CD4-positive, alpha-beta T cell treated with Interleukin-6 at 100 ng/mL for 8 hours (primary cell): ENCODE data around the gene TSSK6.
"Not testable (repeated sequence)": the region's sequence is repeated elsewhere in the genome, so short reads cannot be mapped to it uniquely, and the experiment has no call there.

Source experiments
- DNase-seq: peaks from one replicate; pipeline ENCODE4 v3.0.0-alpha.2; 2020; ENCODE audit warnings: mixed read lengths, low spot score

The TSSK6 gene

DNA sequence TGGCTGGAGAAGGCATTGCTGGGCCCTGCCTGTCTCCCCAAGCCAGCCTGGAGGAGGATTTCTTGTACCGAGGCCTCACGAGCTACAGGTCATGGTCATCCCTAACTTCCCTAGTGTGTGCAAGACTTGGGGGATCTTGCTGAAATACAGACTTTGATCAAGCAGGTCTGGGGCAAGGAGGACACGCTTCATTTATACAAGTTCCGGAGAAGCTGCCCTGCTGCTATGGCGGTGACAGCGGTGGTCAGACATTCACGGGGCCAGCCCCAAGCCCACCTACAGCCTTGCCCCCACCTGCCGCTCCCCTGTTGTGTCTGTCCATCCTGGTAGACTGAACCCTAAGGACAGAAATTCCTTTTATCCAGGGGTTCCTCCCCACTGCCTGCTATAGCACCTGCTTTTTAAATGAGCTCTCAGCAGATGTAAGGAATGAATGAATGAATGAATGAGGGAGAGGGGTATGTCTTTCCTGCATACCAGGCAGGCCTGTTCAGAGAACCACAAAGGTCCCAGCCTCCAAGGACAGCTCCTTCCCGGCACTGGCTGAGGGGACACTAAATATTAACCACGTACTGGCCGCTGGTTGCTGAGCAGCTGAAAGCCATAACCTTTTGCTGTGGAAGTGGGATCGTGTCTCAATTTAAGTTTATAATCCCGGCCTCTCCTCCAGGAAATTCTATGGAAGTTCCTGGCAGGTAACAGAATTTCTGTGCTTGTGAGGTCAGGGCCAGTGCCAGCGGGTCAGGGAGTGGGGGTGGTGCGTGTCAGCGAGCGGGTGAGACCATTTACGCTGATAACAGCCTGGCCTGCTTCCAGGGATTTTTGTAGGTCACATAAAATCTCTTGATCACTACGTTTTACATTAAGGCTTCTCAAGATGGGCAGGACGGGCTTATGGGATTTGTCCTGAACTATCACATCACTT lies 27.1 kb downstream of the TSSK6 start:
- DNase-seq: no peak

DNA sequence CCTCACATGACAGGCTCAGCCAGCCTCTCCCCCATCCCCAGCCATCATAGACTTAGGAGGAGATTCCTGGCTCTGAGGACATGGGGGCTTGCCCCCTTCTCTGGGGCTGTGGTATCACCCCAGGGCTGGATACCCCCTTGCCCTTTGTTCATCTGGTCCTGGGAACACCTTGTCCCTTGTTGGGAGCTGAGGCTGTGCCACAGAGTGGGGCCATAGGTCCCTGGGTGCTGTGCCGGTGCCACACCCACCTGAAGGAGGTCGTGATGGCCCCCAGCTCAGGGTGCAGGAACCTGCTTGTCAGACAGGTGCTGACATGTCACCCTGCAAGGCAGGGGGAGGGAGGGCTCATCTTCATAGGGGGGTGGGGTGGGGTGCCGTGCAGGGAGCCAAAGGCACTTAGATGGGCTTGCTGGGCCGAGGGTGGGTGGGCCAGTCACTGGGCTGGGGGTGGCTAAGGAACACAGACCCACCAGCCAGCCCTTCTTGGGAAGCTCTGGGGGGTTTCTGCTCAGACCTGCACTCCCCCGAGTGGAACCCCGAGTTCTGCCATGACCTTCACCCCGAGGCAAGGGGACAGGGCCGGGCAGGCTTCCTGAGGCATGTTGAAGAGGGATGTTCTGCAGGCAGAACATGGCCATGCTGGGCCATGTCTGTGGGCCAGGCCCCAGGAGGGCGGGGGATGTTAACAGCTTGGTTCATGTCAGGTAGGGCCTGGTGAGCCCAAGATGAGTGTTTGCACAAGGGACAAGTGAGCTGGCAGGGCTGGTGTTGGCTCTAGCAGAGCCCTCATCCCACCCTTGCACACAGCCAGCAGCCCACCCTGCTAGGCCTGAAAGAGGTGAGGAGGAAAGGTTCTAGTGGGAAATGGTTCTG lies 28.0 kb downstream of the TSSK6 start:
- DNase-seq: no peak

DNA sequence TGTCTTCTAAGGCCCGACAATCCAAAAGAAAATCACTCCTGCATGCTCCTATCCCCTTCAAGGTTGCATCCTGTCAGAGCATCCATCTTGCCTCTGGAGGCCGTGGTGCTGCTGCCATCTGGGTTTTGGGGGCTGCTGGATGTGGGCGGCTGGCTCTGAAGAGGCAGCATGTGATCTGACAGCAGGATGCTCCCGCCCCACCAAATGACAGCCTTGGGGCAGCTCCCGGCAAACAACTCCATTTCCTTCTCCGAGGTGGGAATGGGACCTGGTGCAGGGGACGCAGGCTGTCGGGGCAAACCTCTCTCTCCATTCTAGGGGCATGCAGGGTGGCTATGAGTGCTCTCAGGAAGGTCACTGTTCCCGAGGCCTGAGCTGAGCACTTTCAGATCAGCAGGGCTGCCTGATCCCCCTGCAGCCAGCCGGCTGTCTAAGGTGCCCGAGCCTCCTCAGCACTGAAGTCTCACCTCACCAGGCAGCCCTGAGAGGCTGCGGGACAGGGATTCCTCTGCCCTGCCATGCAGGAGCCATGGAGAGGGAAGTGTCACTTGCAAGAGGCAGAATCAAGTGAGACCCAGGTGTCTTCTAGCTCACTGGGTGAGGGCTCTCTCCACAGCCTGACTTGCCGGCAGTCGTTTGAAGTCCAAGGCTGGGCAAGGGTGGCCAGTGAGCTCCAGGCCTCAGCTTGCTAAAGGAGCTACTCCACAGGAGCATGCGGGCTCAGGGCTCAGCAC lies 28.8 kb downstream of the TSSK6 start:
- DNase-seq: no peak

DNA sequence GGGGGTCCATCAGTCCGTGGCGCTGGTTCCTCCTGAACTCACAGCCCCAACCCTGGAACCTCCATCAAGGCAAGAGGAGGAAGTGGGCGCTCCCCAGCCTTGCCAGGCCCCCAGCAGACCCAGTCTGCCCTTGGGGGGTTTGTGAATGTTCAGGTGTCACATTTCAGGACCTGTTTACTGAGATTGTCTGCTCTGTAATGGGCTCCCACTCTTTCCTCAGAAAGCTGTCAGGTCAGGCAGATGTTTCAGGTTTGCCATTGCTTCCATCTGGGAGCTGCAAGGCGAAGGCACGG lies 29.4 kb downstream of the TSSK6 start:
- DNase-seq: no peak

DNA sequence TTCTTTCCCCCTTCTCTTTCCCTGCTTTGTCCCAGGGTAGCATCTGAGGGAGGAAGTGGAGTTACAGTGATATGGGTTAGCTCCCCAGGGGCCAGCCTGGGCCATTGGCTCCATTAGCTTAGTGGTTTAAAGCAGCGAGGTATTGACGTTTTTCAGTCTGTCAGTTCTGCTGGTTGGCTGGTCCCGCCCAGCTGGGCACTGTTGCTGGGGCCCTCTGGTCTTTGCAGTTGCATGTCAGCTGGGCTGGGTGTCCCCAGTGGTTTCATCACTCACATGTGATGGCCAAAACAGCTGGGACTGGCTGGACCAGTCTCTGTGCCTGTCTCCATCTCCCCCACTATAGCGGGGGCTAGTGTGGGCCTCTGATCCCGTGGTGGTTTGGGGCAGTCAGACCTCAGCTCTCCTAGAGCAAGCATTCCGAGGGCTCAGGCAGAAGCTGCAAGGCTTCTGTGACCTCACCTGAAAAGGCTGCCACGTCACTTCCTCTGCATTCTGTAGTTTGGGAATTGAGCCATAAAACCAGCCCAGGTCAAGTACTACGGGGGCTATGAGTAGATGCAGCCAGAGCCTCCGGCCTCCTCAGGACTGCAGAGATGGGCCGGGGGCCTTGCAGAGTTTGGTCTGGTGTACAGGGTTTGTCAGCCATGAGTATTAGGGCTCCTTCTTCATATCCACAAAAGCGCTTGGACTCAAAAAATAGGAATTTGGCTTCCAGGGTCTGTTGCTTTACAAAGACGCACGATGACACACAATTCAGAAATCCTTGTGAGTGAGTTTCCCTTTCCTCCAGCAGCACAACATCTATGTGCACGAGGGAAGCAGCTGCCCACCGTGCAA lies 30.0 kb downstream of the TSSK6 start:
- DNase-seq: no peak

DNA sequence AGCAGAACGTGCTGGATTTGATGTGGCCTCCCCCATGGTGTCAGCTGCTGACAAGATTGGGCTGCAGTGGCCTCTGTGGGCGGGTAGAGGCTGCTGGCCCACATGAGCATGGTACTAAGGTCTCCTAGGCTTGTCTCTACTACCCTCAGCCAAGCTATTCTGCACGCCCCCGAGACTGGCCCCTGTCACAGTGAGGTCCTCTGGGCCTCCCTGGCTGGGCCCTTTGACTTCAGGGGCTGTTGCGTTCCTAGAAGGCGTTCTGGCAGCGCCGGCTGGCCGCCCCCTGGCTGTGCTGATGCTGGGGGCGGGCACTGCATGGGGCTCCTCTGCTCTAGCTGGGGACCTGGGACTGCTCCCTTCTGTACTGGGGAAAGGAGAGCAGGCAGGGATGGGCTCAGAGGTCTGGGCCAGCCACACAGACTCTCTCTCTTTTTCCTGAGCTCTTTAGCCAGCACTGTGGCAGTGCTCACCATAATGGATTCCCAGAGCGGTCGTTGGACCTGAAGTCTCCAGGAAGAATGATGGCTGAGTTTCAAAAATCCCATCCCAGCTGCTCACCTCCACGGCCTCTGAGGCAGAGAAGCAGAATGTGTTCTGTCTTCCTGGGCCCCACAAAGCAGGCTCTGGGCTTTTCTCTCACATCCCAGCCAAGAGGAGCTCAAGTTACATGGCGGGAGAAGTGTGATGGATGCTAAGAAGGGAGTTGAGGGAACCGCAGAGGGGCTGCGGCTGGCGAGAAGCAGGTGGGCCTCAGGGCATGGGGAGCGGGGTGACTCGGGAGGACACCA lies 32.3 kb downstream of the TSSK6 start:
- DNase-seq: no peak

DNA sequence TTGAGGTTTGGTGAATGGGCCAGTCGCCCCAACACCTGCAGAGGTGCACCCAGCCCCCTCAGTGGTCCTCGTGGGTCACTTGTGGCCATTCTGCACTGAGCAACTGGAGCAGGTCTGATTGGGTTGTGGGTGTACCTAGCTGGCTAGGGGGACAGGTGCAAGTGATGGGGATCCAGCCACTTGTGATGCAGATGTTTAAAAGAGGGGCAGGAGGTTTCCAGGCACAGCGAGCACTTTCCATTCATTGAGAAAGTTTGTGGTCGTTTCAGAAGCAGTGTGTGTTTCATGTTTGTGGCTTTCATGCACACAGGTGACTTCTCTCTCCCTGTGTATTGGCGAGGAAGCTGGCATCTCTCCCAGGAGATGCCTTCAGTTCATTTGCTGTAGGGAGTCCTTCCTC lies 34.7 kb downstream of the TSSK6 start:
- no peak for DNase-seq

DNA sequence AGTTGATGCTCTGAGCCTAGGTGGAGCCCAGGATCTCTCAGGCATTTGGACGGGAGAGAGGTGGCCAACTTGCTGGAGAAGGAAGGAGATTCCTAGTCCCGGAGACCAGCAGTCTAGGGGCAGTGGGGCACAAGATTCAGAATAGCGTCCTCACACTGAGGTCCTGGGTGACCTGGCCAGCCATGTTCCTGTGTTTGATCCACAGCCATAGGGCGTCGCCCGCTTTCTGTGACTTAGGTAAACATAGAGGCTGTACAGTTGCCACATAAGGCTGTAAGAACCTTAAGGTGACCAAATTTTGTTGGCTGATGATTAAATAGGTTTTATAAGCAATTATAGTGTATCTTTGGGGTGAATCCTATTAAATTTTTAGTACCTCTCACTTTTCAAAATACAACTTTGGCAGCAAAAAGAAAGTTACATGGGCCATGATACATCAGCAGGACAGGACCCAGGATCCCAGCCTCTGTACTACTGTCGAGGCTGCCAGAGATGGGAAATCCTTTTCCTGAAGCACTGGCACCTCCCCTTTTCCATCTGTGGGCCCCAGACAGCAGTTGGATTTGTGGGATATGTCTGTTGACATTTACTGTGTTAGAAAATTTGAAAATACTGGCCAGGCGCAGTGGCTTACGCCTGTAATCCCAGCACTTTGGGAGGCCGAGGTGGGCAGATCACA lies 37.5 kb downstream of the TSSK6 start:
- DNase-seq: no peak

DNA sequence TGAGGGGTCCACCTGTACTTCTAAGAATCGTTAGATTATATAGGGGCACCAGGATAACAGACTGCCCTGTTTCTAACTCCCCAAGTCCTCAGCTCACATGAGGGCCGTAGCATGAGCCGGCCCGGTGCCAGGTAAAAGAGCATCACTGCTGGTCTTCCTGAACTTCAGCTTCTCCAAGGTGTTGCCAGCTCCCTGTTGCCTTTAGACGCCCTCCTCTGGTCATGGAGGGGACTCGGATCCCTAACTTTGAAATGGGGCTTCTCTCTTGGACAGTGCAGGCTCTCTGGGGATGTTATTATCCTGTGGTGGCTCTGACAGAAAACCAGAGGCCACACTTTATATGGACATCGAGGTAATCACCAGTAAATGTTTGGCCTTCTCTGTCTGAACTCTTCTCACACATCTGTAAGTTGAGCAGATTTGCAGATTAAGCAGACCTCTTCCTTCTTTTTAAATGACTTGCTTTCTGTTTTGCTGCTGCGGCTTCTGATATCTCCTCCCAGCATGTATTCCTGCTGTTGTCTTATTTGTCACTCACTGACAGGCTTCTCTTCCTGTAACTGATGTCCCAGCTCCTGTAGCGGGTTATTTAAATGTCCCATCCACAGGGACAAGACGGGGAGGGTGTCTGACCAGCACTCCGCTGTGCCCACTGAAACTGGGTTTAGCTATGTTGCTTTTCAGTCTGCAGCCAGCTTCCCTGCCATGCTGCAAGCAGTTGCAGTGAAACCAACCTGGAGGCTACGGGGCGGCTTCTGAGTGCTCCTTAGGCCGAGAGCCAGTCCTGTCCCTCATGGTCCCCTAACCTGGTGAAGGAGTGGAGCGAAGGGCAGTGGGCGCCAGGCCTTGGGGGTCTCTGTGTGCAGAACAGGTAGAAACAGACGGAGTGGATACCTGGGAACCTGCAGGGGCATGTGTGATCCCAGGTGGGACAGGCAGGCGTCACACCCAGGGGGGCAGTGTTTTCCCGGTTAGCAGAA lies 39.2 kb downstream of the TSSK6 start:
- no peak for DNase-seq

DNA sequence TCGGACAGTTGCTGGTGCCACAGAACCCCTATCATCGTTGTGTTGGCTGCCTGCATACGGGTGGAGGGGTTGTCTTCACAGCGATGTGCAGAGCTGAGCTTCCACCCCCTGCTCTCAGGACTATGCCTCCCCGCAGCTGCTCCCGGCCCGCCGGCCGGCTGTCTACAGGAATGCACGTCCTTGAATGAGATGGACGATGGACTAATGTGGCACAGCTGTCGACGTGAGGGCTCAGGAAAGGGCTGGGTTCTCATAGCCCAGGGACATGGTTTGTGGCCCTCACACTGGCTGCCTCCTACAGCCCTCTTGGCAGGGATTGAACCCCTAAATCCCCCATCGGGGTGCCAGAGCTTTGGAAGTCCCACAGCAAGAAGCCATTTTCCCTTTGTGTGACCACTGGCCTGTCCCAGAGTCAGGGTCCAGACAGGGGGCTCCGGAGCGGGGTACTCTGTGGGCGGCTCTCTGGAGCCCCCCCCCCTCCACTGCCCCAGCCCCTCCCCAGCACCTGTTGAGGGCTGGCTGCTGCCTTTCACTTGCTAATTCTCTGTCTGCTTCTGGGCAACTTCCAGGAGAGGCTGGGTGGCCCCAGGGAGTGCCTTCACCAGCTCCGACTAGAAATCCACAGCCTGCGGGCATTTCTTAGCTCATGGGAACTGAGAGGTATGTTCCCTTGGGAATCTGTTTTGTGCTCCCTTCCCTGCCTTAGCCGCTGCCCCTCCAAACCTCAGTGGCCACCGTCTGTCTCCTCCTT lies 40.2 kb downstream of the TSSK6 start:
- DNase-seq: no peak

DNA sequence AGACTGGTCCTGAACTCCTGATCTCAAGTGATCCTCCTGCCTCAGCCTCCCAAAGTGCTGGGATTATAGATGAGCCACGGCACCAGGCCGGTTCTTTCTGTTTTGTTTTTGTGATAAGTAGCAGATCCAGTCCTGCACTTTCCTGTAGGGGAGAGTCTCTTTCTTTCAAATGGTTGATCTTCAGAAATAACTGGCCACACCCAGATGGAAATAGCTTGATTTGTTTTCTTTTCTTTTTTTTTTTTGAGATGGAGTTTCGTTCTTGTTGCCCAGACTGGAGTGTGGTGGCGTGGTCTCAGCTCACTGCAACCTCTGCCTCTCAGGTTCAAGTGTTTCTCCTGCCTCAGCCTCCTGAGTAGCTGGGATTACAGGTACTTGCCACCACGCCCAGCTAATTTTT lies 43.2 kb downstream of the TSSK6 start:
- not testable (repeated sequence) for DNase-seq

DNA sequence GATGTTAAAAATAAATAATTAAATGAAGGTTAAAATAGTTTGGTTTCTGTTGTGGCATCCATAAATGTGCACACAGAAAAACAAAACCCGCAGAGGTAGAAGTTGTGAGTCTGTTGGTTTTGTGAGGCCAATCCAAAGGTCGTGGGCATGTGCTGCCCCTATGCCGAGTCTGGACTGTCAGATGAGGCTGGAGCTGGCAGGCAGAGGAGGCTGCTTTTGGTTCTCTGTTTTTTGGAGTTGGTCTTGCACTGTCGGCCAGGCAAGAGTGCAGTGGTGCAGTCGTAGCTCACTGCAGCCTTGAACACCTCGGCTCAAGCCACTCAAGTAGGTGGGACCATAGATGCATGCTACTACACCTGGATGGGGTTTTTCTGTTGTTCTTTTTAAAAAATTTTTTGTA lies 43.7 kb downstream of the TSSK6 start:
- DNase-seq: no peak

DNA sequence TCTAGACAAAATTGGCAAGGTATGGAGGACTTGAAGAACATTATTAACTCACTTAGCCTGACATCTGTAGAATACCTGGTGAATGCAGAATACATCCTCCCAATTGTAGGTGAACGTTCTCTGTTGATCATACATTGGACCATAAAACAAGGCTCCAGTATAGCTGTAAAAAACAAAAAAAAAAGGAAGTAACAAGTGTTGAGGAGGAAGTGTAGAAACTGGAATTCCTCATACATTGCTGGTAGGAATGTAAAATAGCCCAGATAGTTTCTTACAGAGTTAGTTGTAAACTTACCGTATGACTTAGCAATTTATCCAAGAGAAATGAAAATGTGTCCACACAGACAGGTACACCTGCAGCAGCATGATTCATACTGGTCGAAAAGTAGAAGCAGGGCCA lies 44.8 kb downstream of the TSSK6 start:
- no peak for DNase-seq

DNA sequence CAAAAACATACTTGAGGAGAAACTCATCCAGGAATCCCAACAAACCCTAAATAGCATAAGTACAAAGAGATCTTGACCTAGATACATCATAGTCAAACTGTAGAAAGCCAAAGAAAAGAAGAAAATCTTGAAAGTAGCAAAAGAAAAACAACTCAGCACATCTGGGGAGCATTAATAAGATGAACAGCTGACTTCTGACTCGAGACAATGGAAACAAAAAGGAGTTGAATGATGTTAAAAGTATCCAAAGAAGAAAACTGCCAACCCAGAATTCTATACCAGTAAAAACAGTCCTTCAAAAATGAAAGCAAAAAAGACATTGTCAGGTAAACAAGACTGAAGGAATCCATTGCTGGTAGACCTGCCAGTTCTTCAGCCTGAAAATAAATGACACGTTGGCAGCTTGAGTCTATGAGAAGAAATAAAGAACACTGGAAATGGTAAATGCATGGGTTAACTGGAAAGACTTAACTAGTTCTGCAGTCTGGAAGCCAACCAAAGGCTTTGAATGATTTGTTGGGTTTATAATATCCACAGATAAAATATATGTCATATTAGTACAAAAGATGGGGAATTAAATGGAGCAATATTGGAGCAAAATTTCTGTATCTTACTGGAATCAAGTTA lies 46.8 kb downstream of the TSSK6 start:
- no peak for DNase-seq

DNA sequence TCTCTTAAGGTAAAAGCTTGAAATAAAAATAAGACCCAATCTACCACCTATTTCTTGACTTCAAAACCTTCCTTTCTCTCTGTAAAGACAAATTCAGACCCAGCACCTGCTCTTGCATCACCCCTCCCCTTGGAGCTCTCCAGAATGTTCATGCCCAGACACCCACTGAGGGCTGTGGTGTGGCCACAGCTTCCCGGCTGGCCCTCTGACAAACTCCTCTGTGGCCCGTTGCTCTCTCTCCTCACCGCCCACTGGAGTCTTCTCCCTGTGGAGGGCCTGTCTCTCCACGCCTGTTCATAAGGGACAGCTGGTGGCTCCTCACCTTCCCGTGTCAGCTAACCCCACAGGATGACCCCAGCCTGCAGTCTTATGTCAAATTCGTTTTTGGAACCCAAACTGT lies 49.1 kb downstream of the TSSK6 start:
- DNase-seq: no peak

DNA sequence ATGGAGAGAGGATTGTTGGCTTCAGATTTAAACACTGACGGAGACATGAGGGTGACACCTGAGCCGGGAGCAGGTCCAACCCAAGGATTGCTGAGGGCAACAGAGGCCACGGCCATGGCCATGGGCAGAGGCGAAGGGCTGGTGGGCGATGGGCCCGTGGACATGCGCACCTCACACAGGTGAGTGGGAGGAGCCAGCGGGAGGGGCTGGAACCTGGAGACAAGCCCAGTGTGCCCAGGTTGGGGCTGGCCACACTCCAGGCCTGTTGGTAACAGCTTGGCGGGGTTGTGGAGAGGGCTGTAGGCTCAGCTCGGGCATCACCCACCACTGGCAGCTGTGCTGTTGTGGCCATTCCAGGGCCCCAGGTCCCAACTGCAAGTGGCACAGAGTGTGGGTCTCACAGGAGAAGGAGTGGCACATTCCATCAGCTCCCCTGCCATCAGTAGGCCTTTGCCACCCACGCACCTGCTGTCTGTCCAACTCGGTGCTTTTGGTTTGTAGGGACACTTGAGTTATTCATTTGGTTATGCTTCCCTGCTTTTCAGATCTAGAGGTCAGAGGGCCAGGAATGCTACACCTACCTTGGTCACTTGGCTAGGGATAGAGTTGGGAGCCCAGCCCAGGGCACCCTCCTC lies 49.8 kb downstream of the TSSK6 start:
- no peak for DNase-seq

DNA sequence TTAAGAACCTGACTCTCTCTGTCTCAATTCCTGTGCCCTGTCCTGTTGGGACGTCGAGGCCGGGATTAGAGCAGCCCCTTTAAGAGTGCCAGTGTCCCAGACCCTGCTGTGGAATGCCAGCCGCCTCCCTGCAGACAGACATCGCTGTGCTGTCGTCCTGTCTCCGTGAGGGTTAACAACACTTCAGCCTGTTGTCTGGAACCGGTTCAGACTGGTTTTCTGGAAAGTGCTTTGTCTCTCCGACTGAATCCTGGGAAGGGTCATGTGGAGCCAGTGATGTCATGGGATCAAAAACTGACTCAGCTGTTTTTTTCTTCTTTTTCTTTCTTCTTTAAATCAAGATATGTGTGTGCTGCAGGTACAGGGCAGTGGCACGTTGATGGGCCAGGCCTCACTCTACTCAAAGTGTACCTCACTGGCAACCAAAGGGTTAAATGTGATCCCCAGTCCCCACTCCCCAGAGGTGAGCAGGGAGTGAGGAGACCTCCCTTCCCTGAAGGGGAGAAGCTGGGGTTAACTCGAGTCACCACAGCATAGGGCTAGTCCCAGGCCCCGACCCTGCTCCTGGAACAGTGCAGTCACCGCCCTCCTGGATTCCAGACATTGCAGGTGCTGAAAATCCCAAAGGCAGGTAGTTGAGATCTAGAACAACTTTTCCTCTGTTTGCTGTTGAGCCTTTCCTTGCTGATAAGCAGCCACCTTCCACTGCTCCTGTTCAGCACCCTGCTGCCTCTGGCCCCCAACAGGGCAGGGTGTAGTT lies 50.8 kb downstream of the TSSK6 start:
- DNase-seq: no peak
